ENCODE results near the gene CHST9. TPM values are rescaled to one million over a fixed set of nuclear protein-coding genes. Genes with fewer than 3 reads are reported as not detected.
"Not testable (repeated sequence)": the region's sequence is repeated elsewhere in the genome, so short reads cannot be mapped to it uniquely, and the experiment has no call there.

Gene CHST9
- total RNA-seq, 6 experiments from 2014 or later: 3.8 to 24.2 (median 9.8) TPM

DNA sequence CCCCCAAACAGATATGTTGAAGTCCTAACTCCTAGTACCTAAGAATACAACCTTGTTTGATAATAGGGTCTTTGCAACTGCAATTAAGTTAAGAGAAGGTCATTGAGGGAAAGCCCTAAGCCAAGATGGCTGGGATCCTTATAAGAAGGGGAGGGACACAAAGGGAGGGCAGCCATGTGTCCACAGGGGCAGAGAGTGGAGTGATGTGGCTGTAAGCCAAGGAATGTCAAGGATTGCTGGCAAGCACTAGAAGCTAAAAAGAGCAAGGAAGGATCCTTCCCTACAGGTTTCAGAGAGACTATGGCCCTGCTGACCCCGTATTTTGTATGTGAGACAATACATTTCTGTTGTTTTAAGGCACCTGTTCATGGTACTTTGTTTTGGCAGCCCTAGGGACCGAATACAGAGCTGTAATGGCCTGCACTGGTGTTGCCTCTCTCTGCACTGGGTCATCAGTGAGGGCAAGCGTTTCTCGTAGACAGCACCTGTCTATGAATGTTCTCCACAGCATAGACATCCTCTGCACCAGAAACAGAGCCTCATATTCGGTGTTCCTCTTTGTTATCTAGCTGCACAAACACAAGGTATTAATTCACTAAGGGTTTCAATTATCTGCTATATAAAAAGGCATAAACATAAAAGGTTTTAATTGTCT, 244.2 kb downstream of the CHST9 start:
- TF ChIP-seq, protein P1, sequence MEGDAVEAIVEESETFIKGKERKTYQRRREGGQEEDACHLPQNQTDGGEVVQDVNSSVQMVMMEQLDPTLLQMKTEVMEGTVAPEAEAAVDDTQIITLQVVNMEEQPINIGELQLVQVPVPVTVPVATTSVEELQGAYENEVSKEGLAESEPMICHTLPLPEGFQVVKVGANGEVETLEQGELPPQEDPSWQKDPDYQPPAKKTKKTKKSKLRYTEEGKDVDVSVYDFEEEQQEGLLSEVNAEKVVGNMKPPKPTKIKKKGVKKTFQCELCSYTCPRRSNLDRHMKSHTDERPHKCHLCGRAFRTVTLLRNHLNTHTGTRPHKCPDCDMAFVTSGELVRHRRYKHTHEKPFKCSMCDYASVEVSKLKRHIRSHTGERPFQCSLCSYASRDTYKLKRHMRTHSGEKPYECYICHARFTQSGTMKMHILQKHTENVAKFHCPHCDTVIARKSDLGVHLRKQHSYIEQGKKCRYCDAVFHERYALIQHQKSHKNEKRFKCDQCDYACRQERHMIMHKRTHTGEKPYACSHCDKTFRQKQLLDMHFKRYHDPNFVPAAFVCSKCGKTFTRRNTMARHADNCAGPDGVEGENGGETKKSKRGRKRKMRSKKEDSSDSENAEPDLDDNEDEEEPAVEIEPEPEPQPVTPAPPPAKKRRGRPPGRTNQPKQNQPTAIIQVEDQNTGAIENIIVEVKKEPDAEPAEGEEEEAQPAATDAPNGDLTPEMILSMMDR (IDR thresholded peaks at IDR 0.05): no peak
- no peak for TF ChIP-seq POLR2A (IDR thresholded peaks at IDR 0.05)
- H3K4me1 ChIP-seq: no peaks in the 10 kb centered on the region
- no peak overlapping the region for H3K27ac ChIP-seq
- WGBS (ENCODE audit: insufficient coverage, low coverage, low lambda C conversion rate, missing lambda C conversion rate): 88% methylated on average over 3 of the region's 5 CpGs
- no peak for ATAC-seq
- no peaks in the 10 kb centered on the region for H3K36me3 ChIP-seq
- no peaks in the 10 kb centered on the region for H3K27me3 ChIP-seq
- intact Hi-C loops (cut with DNase I): no loop called here
- H3K4me3 ChIP-seq: no peak overlapping the region
- H3K9me3 ChIP-seq: no peaks in the 10 kb centered on the region
- DNase-seq: no peak

DNA sequence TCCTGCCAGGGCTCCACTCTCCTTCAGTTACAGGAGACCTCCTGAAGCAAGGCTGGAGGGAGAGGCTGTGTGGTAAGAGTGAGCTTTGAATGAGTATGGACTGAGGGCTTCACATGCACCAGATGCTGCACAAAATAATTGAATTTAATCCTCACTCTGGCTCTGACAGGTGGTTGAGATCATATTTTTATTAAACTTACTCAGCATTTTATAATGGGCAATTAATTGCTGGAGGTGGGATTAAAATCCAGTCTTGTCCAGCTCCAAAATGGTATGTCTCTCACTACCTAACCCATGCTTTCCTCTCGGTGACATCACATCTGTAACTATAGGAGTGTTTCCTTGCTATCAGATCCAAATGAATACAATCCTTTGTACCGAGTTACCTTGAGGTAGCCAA, 253.4 kb downstream of the CHST9 start:
- ATAC-seq: no peak
- H3K27ac ChIP-seq: no peak overlapping the region
- no peaks in the 10 kb centered on the region for H3K9me3 ChIP-seq
- no peak for DNase-seq
- peaks cover 0 to 2% (median 0%) of the 10 kb centered on the region in 4 donors for H3K4me1 ChIP-seq
- 91% methylated on average over 2 of the region's 2 CpGs for WGBS (ENCODE audit: insufficient coverage, low coverage, low lambda C conversion rate, missing lambda C conversion rate)
- TF ChIP-seq POLR2A (IDR thresholded peaks at IDR 0.05): no peak
- TF ChIP-seq, protein P1 (IDR thresholded peaks at IDR 0.05): no peak
- intact Hi-C loops (cut with DNase I): no loop called here
- H3K27me3 ChIP-seq: no peaks in the 10 kb centered on the region
- no peaks in the 10 kb centered on the region for H3K36me3 ChIP-seq
- no peak overlapping the region for H3K4me3 ChIP-seq

DNA sequence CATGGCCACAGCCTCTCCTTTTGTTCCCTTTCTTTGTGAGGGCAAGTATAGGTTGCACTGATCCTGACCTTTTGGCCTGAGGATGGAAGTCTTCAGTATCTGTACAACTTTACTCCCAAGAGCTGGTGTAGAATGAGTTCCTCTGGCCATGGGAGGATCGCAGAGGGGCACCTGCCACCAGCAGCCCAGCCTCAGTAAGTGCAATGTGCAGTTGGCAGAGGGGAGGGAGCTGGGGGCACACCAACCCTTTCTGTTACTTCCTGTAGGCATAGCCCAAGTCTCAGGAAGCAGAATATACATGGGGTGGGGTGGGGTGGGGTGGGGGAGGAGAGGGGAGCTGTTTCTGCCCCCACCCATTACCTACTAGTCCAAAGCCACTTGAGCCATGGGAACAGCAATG, 254.5 kb downstream of the CHST9 start:
- Histone ChIP-seq H3K27ac (no peak overlapping the region), H3K36me3 (no peaks in the 10 kb centered on the region), H3K4me3 (no peak overlapping the region), H3K4me1 (peaks cover 0 to 6% (median 0%) of the 10 kb centered on the region in 4 donors), H3K27me3 (no peaks in the 10 kb centered on the region), H3K9me3 (no peaks in the 10 kb centered on the region)
- ATAC-seq: no peak
- TF ChIP-seq, protein P1 (IDR thresholded peaks at IDR 0.05): no peak
- no peak for TF ChIP-seq POLR2A (IDR thresholded peaks at IDR 0.05)
- intact Hi-C loops (cut with DNase I): no loop called here
- DNase-seq: no peak
- WGBS (ENCODE audit: insufficient coverage, low coverage, low lambda C conversion rate, missing lambda C conversion rate): 0% methylated on average over 1 of the region's 1 CpG

DNA sequence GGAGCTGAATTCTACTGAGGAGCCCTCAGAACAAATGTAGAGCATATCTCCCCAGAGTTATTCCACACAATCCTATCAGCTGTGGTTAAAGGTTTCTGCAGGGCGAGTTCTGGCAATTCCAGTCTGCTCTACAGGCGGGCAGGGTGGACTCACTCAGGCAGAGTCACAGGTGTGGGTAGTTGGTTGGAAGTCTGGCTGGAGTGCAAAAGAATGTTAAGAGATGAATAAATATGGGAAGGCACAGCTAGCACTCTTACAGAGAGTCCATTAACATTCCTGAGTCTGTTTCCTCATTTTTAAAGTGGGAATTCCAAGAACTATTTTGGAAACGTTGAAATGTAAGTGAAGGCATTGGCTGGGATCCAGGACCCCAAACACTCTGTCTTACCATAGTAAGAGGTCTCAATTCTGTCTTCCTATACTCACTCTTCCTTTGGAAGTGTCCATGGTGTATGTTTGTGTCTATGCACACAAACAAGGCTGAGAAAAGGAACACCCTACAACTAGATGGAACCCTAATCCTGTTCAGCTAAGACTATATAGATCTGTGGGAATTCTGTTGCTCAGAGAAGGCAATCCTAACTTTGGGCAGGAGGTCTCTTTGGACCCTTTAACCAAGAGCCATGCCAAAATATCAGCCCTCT, 256.3 kb downstream of the CHST9 start:
- ATAC-seq (no peak), DNase-seq (no peak)
- H3K36me3 ChIP-seq: no peaks in the 10 kb centered on the region
- intact Hi-C loops (cut with DNase I): no loop called here
- H3K9me3 ChIP-seq: no peaks in the 10 kb centered on the region
- H3K27ac ChIP-seq: no peak overlapping the region
- H3K27me3 ChIP-seq: no peaks in the 10 kb centered on the region
- no peak for TF ChIP-seq POLR2A (IDR thresholded peaks at IDR 0.05)
- TF ChIP-seq, protein P1 (IDR thresholded peaks at IDR 0.05): no peak
- WGBS (ENCODE audit: insufficient coverage, low coverage, low lambda C conversion rate, missing lambda C conversion rate): 82% methylated on average over 3 of the region's 3 CpGs
- H3K4me1 ChIP-seq: peaks cover 0 to 6% (median 0%) of the 10 kb centered on the region in 4 donors
- H3K4me3 ChIP-seq: no peak overlapping the region

DNA sequence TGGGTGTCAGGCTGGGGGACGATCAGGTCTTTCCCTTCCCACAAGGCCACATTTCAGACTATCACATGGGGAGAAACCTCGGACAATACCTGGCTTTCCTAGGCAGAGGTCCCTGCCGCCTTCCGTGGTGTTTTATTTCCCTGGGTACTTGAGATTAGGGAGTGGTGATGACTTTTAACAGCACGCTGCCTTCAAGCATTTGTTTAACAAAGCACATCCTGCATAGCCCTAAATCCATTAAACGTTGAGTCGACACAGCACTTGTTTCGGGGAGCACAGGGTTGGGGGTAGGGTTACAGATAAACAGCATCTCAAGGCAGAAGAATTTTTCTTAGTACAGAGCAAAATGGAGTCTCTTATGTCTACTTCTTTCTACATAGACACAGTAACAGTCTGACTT, 257.3 kb downstream of the CHST9 start:
- H3K4me1 ChIP-seq; DNase-seq; intact Hi-C loops (cut with DNase I); H3K36me3 ChIP-seq; ATAC-seq; H3K27me3 ChIP-seq; H3K4me3 ChIP-seq; H3K9me3 ChIP-seq; H3K27ac ChIP-seq: not testable (repeated sequence)
- 56% methylated on average over 8 of the region's 8 CpGs for WGBS (ENCODE audit: insufficient coverage, low coverage, low lambda C conversion rate, missing lambda C conversion rate)
